Measurements from ENCODE around the gene SH3BGRL3.

SH3BGRL3 gene

GRCh38 chr1:26278303-26278702 is 1.6 kb upstream of the SH3BGRL3 start:
- no peak for DNase-seq

- no peak for DNase-seq
Measured at GRCh38 chr1:26278724-26279455, 996 bp upstream of the SH3BGRL3 start.

GRCh38 chr1:26280333-26281042 is 602 bp downstream of the SH3BGRL3 start:
- no peak for DNase-seq

- DNase-seq = no peak
Measured at GRCh38 chr1:26281091-26281958, 1.4 kb downstream of the SH3BGRL3 start.

GRCh38 chr1:26281971-26282370 is 2.1 kb downstream of the SH3BGRL3 start:
- no peak for DNase-seq

GRCh38 chr1:26282401-26282918 is 2.6 kb downstream of the SH3BGRL3 start:
- no peak for DNase-seq

- DNase-seq = no peak
Measured at GRCh38 chr1:26283279-26283853, 3.5 kb downstream of the SH3BGRL3 start.

- DNase-seq = no peak
Measured at GRCh38 chr1:26283871-26284596, 4.1 kb downstream of the SH3BGRL3 start.

GRCh38 chr1:26284597-26285347 is 4.9 kb downstream of the SH3BGRL3 start:
- no peak for DNase-seq

GRCh38 chr1:26285366-26286063 is 5.6 kb downstream of the SH3BGRL3 start:
- no peak for DNase-seq

- DNase-seq = no peak
Measured at GRCh38 chr1:26286064-26286416, 6.2 kb downstream of the SH3BGRL3 start.

GRCh38 chr1:26287033-26287711 is 7.3 kb downstream of the SH3BGRL3 start:
- no peak for DNase-seq

- no peak for DNase-seq
Measured at GRCh38 chr1:26287811-26288210, 7.9 kb downstream of the SH3BGRL3 start.

GRCh38 chr1:26288311-26288941 is 8.5 kb downstream of the SH3BGRL3 start:
- no peak for DNase-seq

GRCh38 chr1:26289158-26290059 is 9.5 kb downstream of the SH3BGRL3 start:
- DNase-seq = no peak

GRCh38 chr1:26290122-26290881 is 10.4 kb downstream of the SH3BGRL3 start:
- no peak for DNase-seq

- no peak for DNase-seq
Measured at GRCh38 chr1:26290882-26291261, 11.0 kb downstream of the SH3BGRL3 start.

GRCh38 chr1:26291433-26291832 is 11.5 kb downstream of the SH3BGRL3 start:
- DNase-seq = no peak
